DMS53 (cell line): ENCODE results near the gene MFSD12.

ENCODE experiments used
- DNase-seq: peaks from one replicate; lab custom pipeline; 2025; lab: John Stamatoyannopoulos, UW

MFSD12 gene

DNA sequence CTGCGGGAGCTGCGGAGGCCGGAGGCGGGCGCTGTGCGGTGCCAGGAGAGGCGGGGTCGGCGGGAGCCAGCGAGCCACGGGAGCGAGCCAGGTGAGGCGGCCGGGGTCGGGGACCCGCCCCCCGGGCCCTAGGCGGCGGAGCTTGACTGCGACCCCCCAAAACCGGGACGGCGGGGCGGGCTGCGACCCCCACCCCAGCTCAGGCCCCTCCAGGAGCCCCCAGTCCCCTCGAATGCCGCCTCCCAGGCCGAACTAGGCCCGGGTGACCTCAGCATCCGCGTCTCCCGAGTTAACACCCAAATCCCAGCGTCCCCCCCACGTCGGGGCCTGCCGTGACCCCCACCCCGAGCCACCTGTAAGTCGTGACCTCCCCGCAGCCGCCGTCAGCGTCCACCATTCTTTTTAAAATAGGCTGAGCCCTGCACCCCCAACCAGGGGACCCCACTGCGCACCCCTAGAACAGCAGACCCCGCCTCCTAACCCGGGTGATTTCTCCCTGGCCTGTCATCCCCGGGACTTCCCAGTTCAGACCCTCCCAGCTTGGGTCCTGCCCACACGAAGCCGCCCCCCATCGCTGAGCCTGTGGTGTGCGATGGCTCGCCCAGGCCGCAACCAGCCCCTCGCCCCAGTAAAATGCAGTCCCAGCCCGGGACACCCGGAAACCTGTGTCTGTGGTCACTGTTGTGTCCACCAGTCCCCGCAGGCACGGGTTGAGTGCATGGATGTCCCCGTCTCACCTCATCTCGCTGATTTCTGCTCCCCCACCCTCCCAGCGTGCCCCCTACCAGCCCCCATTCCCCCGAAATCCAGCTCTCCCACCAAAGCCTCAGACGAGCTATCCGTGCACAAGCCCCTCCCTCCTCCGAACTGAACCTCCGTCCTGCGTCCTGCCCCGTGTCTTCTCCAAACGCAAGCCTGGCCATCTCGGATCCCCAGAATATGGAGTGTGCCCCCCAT, 50.7 kb downstream of the MFSD12 start:
- DNase-seq, result peak; percentile 49

DNA sequence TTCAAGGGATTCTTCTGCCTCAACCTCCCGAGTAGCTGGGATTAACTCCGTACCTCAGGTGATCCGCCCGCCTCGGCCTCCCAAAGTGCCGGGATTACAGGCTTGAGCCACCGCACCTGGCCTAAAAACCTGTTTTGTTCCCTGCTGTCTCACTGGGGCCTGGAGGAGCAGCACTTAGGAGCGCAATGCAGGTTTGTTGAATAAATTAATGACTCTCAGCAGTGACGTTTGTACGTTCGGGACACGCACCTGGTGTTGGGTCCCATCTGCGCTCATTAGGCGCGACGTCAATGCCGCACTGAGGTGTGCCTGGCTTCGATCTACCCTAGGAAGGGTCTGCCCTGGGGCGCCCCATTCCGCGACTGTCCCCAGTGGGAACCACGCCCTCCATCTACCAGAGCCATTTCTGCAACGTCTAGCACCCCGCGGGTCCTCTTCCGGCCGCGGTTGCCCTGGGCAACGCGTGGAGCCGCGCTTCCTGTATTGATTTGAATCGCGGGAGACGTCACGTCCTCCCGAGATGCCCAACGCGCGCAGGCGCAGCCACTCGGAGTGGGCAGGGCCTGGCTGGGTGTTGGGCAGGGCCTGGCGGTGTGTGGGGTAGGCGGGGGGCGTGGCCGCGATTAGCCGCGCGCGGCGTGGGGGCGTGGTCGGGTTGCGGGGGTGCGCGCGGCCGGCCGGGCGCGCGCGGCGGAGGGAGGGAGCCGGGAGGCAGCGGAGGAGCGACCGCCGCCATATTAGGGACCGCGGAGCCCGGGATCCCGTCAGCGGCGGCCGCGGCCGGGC, 51.6 kb downstream of the MFSD12 start, which contains the start of gene FZR1:
Gene FZR1, plus strand, starts transcription at position 714 of the 786 bp plus-strand sequence. CDS start 16,679 bp downstream, outside the sequence.
- peak; percentile 98 for DNase-seq

DNA sequence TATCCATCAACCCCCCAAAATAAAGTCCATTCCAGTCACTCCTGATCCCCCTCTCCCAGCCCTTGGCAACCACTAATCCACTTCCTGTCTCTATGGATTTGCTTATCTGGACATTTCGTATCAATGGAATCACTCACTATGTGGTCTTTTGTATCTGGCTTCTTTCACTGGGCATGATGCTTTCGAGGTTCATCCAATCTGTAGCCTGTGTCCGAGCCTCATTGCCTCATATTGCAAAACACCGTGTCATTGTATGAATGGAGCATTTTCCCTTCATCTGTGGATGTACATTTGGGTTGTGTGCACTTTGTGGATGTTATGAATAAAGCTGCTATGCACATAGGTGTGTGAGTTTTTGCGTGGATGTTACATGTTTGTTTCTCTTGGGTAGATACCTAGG, 52.7 kb downstream of the MFSD12 start:
- no peak for DNase-seq

- no peak for DNase-seq
Observed at GRCh38 chr19:3503036-3503572, 54.3 kb downstream of the MFSD12 start.

GRCh38 chr19:3501780-3502179, 55.6 kb downstream of the MFSD12 start:
- no peak for DNase-seq

DNA sequence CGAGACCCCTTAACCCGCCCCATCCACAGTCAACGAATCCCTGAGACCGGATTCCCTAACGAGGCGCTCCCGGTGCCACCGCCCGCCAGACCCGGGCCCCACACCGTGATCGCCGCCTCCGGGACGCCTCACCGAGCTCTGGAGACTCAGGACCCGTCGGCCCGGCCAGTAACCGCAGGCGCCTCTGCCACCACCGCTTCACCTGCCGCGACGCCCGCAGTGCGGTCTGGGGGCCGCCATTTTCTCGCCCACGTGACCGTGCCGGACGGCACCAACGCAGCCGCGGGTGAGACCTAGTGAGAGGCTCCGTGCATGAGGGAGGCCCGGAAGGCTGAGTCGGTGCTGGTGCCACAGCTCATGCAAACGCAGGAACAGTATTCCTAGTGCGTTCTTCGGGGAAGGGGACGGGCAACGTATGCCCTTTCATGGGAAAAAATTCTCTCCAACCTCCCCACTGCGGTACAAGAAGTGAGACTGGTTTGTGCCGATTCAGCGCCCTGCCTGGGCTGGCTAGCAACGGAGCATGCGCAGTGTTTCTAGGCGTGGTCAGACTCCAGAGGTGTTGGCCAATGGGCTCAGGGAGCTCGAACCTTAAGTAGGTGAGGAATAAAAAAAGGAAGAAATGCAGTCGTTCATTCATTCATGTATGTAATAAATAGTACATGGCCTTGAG, 56.8 kb downstream of the MFSD12 start, which contains the start of gene DOHH:
Gene DOHH, minus strand, starts transcription at position 246 of the 673 bp plus-strand sequence. CDS start 3,860 bp downstream, outside the sequence.
- DNase-seq, result peak; percentile 96

DNA sequence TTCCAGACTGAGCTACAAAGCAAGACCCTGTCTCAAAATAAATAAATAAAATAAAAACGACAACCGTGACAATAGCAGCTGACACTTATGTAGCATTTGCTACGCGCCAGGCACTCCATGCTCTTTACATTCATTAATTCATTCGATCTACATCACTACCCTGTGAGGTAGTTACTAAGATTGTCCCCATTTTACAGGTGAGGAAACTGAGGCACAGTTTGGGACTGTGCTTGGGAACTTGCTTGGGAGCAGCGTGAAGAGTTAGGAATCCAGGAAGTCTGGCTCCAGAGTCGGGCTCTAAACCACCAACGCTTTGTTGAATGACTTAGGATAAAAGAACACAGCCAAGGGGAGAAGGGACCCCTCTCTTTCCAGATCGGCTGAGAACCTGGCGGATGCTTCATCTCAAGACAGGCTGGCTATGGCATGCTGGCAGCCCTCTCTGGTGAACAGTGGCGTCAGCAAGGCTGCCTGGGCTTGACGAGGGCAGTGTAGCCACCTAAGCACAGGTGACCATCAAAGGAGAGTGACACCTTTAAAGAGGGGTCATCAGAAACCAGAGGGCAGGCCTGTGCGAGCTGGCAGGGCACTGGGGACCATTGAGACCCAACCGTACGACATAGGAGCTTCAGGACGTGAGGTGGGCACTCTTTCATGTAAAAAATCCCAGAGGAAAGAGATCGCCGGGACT, 57.5 kb downstream of the MFSD12 start:
- peak; percentile 58 for DNase-seq

DNA sequence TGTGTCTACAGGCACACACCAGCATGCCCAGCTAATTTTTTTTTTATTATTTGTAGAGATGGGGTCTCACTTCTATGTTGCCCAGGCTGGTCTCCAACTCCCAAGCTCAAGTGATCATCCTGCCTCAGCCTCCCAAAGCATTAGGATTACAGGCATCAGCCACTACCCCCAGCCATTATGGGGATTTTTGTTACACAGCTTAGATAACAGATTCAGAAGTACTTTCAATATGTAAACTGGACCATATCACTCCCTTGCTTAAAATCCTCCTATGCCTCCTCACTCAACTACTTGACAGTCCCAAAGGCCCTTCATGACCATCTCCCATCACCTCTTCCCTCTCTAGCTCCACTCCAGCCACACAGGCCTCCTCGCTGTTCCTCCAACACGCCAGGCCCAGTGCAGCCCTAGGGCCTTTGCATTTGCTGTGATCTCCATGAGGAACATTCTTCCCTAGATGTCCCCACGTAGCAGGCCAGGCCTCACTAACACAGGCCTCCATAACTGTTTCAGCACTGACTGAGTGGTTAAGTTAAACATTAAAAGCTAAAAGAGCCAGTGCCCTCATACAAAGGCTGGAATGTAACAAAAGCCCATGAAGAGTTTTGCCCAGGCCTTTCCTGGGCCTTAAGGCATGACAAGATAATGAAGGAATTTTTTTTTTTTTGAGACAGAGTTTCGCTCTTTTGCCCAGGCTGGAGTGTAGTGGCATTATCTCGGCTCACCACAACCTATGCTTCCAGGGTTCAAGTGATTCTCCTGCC, 59.4 kb downstream of the MFSD12 start:
- DNase-seq, result no peak

- no peak for DNase-seq
Observed at GRCh38 chr19:3496392-3497273, 60.8 kb downstream of the MFSD12 start.

DNA sequence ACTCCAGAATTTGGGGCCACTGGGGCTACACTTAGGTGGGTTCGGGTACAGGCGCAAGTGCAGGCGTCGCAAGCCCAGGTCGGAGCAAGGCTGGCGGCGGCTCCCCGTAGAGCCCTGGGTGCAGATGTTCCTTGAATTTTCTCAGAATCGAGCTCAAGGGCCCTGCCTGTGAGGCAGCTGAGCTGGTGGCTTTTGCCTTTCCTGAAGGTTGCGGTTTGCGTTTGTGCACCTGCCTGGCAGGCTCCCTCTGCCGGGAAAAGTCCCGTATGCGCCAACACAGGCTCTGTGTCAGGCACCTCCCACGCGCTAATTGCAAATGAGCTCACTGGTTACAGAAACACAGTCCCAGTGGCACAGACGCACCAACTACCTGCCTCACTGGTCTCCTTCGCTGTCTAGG, 62.8 kb downstream of the MFSD12 start:
- peak; percentile 43 for DNase-seq
